ENCODE results near the gene SST.

DNA sequence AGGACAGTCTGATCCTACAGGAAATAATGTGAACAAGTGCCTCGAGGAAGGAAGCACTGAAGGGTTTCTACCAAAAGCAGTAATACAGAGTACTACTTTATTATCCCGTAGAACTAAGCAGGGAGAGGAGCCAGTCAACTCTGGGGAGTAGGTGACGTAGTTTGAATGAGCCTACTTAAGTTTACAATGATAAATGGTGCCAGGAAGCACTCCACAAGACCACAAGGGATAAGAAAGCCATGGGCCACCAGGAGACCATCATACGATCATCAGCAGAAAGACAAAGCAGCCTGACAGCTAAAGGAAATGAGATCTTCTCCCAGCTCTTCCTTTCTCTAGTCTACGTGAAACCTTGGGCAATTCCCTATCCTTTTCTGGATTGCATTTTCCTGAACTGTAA lies 27.3 kb downstream of the SST start:
- TF ChIP-seq POLR2A (IDR thresholded peaks at IDR 0.05; ENCODE audit: borderline replicate concordance, extremely low read depth, insufficient read depth, insufficient read length) (no peak), EZH2 (IDR thresholded peaks at IDR 0.05) (no peak)
- TF ChIP-seq, protein P1, sequence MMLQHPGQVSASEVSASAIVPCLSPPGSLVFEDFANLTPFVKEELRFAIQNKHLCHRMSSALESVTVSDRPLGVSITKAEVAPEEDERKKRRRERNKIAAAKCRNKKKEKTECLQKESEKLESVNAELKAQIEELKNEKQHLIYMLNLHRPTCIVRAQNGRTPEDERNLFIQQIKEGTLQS (IDR thresholded peaks at IDR 0.05): no peak
